GM12864 (cell line): Measurements from ENCODE around the gene FGD2.

Experiments
- DNase-seq: peaks from one replicate; pipeline ENCODE4 v3.0.0-alpha.2; 2011; ENCODE audit warnings: low read depth
- H3K4me3 ChIP-seq: 2 replicates; pipeline ENCODE4 v1.5.1; 2011; ENCODE audit warnings: mild to moderate bottlenecking, low read depth, low read length, control low read depth
- CTCF ChIP-seq: IDR thresholded peaks from 2 replicates; pipeline ENCODE4 v1.5.1; 2011; ENCODE audit warnings: low read depth, mild to moderate bottlenecking, moderate library complexity, low read length, control low read depth, inconsistent platforms; ENCODE audit errors: missing control alignments

FGD2 gene

GRCh38 chr6:37047689-37048402, 42.4 kb downstream of the FGD2 start:
- TF ChIP-seq CTCF, result no peak
- no peak for DNase-seq

GRCh38 chr6:37048403-37048850, 43.0 kb downstream of the FGD2 start:
- no peak overlapping the region for H3K4me3 ChIP-seq
- DNase-seq, result no peak
- no peak for TF ChIP-seq CTCF

More at GRCh38 chr6:37047689-37048402, 42.4 kb downstream of the FGD2 start:
- H3K4me3 ChIP-seq, result no peak overlapping the region

GRCh38 chr6:37048851-37049757, 43.6 kb downstream of the FGD2 start:
- no peak overlapping the region for H3K4me3 ChIP-seq
- TF ChIP-seq CTCF, result no peak

GRCh38 chr6:37049758-37050044, 44.2 kb downstream of the FGD2 start:
- TF ChIP-seq CTCF, result no peak
- no peak for DNase-seq
- peak overlapping the region; percentile 15 for H3K4me3 ChIP-seq

More at GRCh38 chr6:37048851-37049757, 43.6 kb downstream of the FGD2 start:
- peak; percentile 55 for DNase-seq

GRCh38 chr6:37050045-37050853, 44.8 kb downstream of the FGD2 start:
- peak overlapping the region; percentile 17 for H3K4me3 ChIP-seq
- no peak for TF ChIP-seq CTCF
- peak; percentile 68 for DNase-seq

- TF ChIP-seq CTCF, result no peak
- H3K4me3 ChIP-seq, result no peak overlapping the region
- no peak for DNase-seq
Observed at GRCh38 chr6:37050854-37051137, 45.3 kb downstream of the FGD2 start.
